HG02678 (cell line): ENCODE results near the gene ITPA.

Source experiments
- ATAC-seq: cut with Tn5 transposase; IDR thresholded peaks from one replicate; pipeline ENCODE4 v1.9.1; 2021; ENCODE audit warnings: mild to moderate bottlenecking, moderate library complexity; ENCODE audit not compliant: unreplicated experiment

The ITPA gene

GRCh38 chr20:3227506-3227905 is 18.2 kb downstream of the ITPA start:
- no peak for ATAC-seq

GRCh38 chr20:3227936-3228749 is 18.8 kb downstream of the ITPA start:
- no peak for ATAC-seq

- ATAC-seq = no peak
These were observed 19.4 kb downstream of the ITPA start for GRCh38 chr20:3228750-3229032.

- ATAC-seq = no peak
These were observed 19.9 kb downstream of the ITPA start for GRCh38 chr20:3229158-3229557.

- ATAC-seq = no peak
These were observed 20.5 kb downstream of the ITPA start for GRCh38 chr20:3229798-3230197.

GRCh38 chr20:3231116-3231515 is 21.8 kb downstream of the ITPA start:
- ATAC-seq = no peak

GRCh38 chr20:3231889-3232588 is 22.7 kb downstream of the ITPA start:
- no peak for ATAC-seq

- ATAC-seq = no peak
These were observed 24.1 kb downstream of the ITPA start for GRCh38 chr20:3233131-3233990.

GRCh38 chr20:3233991-3234498 is 24.7 kb downstream of the ITPA start:
- no peak for ATAC-seq

- no peak for ATAC-seq
These were observed 26.5 kb downstream of the ITPA start for GRCh38 chr20:3235666-3236324.

GRCh38 chr20:3237011-3237957 is 28.0 kb downstream of the ITPA start:
- no peak for ATAC-seq

- no peak for ATAC-seq
These were observed 28.8 kb downstream of the ITPA start for GRCh38 chr20:3237958-3238615.

- no peak for ATAC-seq
These were observed 29.3 kb downstream of the ITPA start for GRCh38 chr20:3238616-3239025.

- peak; percentile 56 for ATAC-seq
These were observed 29.9 kb downstream of the ITPA start, which contains the start of gene SLC4A11 for GRCh38 chr20:3239026-3239866. Gene SLC4A11 (minus strand): TSS chr20:3239190. CDS start chr20:3239137, 53 bp downstream.

- no peak for ATAC-seq
These were observed 30.8 kb downstream of the ITPA start for GRCh38 chr20:3239867-3240775.

GRCh38 chr20:3240776-3241363 is 31.6 kb downstream of the ITPA start:
- ATAC-seq = no peak

GRCh38 chr20:3242172-3242692 is 32.9 kb downstream of the ITPA start:
- no peak for ATAC-seq
